Heart right ventricle (tissue), 16 donors: ENCODE results near the gene IL36G. TPM values are rescaled to one million over a fixed set of nuclear protein-coding genes. Genes with fewer than 3 reads are reported as not detected.

Source experiments
- ATAC-seq, 8 donors: fragments of 200-7000 bp; cut with Tn5 transposase; one replicate each; pipeline ENCODE4 v1.9.1; 2020; ENCODE audit warnings: mild to moderate bottlenecking in 8 of 8, moderate library complexity in 8 of 8, moderate number of reproducible peaks in 1 of 8
- DNase-seq, 2 donors: peaks; one replicate each; pipeline ENCODE4 v3.0.0-alpha.2; 2020
- H3K27ac ChIP-seq, 10 donors: fragments of 200-600 bp; sonication (generic) in 2 of 10; one replicate each; pipeline versions ENCODE4 v1.5.0 to v1.8.0; 2020 to 2022; ENCODE audit warnings: mild to moderate bottlenecking in 3 of 10
- H3K27me3 ChIP-seq, 7 donors: fragments of 200-600 bp; one replicate each; pipeline ENCODE4 v1.8.0; 2021 to 2022; ENCODE audit warnings: mild to moderate bottlenecking in 2 of 7
- H3K36me3 ChIP-seq, 9 donors: fragments of 200-600 bp; sonication (generic) in 1 of 9; one replicate each; pipeline versions ENCODE4 v1.5.0 to v1.8.0; 2020 to 2022; ENCODE audit warnings: mild to moderate bottlenecking in 2 of 9
- H3K4me1 ChIP-seq, 9 donors: fragments of 200-600 bp; sonication (generic) in 1 of 9; one replicate each; pipeline versions ENCODE4 v1.5.0 to v1.8.0; 2020 to 2022; ENCODE audit warnings: mild to moderate bottlenecking in 4 of 9
- H3K4me3 ChIP-seq, 10 donors: fragments of 200-600 bp; sonication (generic) in 2 of 10; one replicate each; pipeline versions ENCODE4 v1.5.0 to v1.8.0; 2020 to 2022; ENCODE audit warnings: mild to moderate bottlenecking in 7 of 10, moderate library complexity in 2 of 10
- H3K9me3 ChIP-seq, 11 donors: fragments of 200-600 bp in 10 of 11; sonication (generic) in 2 of 11; one replicate each; pipeline versions ENCODE4 v1.5.0 to v1.8.0; 2013 to 2022; ENCODE audit warnings: mild to moderate bottlenecking in 2 of 11, control low read depth in 1 of 11, moderate library complexity in 1 of 11
- CTCF ChIP-seq, 9 donors: fragments of 200-600 bp; sonication (generic) in 2 of 9; IDR thresholded peaks; one replicate each; pipeline versions ENCODE4 v1.5.0 to v1.8.0; 2021 to 2022; ENCODE audit warnings: antibody characterized with exemption in 9 of 9, mild to moderate bottlenecking in 5 of 9, moderate library complexity in 1 of 9
- WGBS, 2 donors: extraction: QIAGEN DNeasy Blood & Tissue Kit; methylation state at CpG; one replicate each; pipeline ENCODE4 v1.1.7; 2013; ENCODE audit warnings: inconsistent platforms in 1 of 2; 5-methylcytosine and 5-hydroxymethylcytosine counted together
- intact Hi-C, 10 donors: fragments of 100-400 bp; cut with DNase I; formaldehyde crosslinking; loops; one replicate each; pipeline versions ENCODE4 v1.11.1 to v1.14.2; 2022
- polyA plus RNA-seq, 2 donors: library from polyadenylated mRNA; stranded (reverse); fragments of 200-250 nt; gene quantifications; one replicate each; pipeline ENCODE4 v1.2.3, GENCODE V29; 2013
- total RNA-seq, 10 donors: library from RNA; stranded (reverse); fragmentation: NEBNext Ultra II Directional in 3 of 10; extraction: Animal tissue kit (Norgen Biotek cat#: 25700) in 3 of 10; gene quantifications; one replicate each; pipeline versions ENCODE4 v1.2.1 to v1.2.4, GENCODE V29; 2021 to 2023
- donor health status: Arrhythmogenic right ventricular cardiomyopathy.
- donor health status: ischemic (EF 13 %, LVEDD 7.1; RV severe dilation, severe dysfunction).
- donor health status: healthy with polysubstance abuse.
- donor health status: DM: no; HTN: yes; CAD: no.
- donor health status: DM: no; HTN: no; CAD: no.
- donor health status: ischemic (EF 25% LVEDD 6.9; RV normal size, moderate dysfunction).
- donor health status: ischemic (EF 25% LVEDD 5.7; RV mildly dilated, moderate dysfunction).
- donor health status: healthy.
- donor health status: DM: yes; HTN: yes; CAD: no.
- donor health status: Ischemic cardiomyopathy.
- donor health status: ischemic (EF 35%, LVEDD 5.7; RV mildly dilated, moderate dysfunction).
- donor health status: nonischemic (EF 11% LVEDD 7.7; RV severe dilation, severe dysfunction).
- donor health status: DM: yes; HTN: yes; CAD: no.
- donor health status: PGD.
- donor health status: ischemic (EF 29% LVEDD 5.4; RV normal size, mild dysfunction).
- donor health status: nonischemic (EF 23%, LVEDD 6.1; RV moderate dilation, normal function).

The IL36G gene
- total and polyA plus RNA-seq, 12 donors, result not detected

- TF ChIP-seq CTCF (IDR thresholded peaks at IDR 0.05), result no peak
- Histone ChIP-seq H3K27ac (no peak overlapping the region), H3K9me3 (peaks cover 0 to 34% (median 16%) of the 10 kb centered on the region in 11 donors), H3K4me3 (no peak overlapping the region), H3K27me3 (peaks cover 0 to 29% (median 10%) of the 10 kb centered on the region in 7 donors), H3K36me3 (no peaks in the 10 kb centered on the region), H3K4me1 (no peaks in the 10 kb centered on the region)
- 73 to 91% methylated on average over 1 of the region's 1 CpG for WGBS, 2 donors
- no peak for ATAC-seq
- intact Hi-C loops, result loop anchor here in 6 of 10 donors (5.0 kb wide), 2 partner anchors 193 to 198 kb away; no protein-coding TSS in a partner anchor
- DNase-seq, result no peak
Measured at GRCh38 chr2:112944971-112945370, 32.8 kb upstream of the IL36G start.

- intact Hi-C loops, result no loop called here
- TF ChIP-seq CTCF (IDR thresholded peaks at IDR 0.05), result no peak
- Histone ChIP-seq H3K4me1 (no peaks in the 10 kb centered on the region), H3K36me3 (no peaks in the 10 kb centered on the region), H3K27ac (no peak overlapping the region), H3K9me3 (peaks cover 0 to 34% (median 16%) of the 10 kb centered on the region in 11 donors), H3K27me3 (peaks cover 0 to 35% (median 13%) of the 10 kb centered on the region in 7 donors), H3K4me3 (no peak overlapping the region)
- DNase-seq (no peak), ATAC-seq (no peak)
- 79 to 83% methylated on average over 2 of the region's 2 CpGs for WGBS, 2 donors
Measured at GRCh38 chr2:112946086-112946485, 31.7 kb upstream of the IL36G start.

- WGBS, 2 donors, result 35 to 44% methylated on average over 2 of the region's 2 CpGs
- H3K9me3 ChIP-seq, result peaks cover 0 to 34% (median 16%) of the 10 kb centered on the region in 11 donors
- no peak for ATAC-seq
- TF ChIP-seq CTCF (IDR thresholded peaks at IDR 0.05), result no peak
- H3K4me1 ChIP-seq, result no peaks in the 10 kb centered on the region
- no peak overlapping the region for H3K4me3 ChIP-seq
- intact Hi-C loops, result no loop called here
- H3K27me3 ChIP-seq, result peaks cover 0 to 42% (median 16%) of the 10 kb centered on the region in 7 donors
- H3K27ac ChIP-seq, result no peak overlapping the region
- DNase-seq, result no peak
- H3K36me3 ChIP-seq, result no peaks in the 10 kb centered on the region
Measured at GRCh38 chr2:112947374-112947773, 30.4 kb upstream of the IL36G start.

GRCh38 chr2:112949456-112949855 lies 28.4 kb upstream of the IL36G start:
- Histone ChIP-seq H3K27me3 (peaks cover 0 to 39% (median 10%) of the 10 kb centered on the region in 7 donors), H3K4me3 (no peak overlapping the region), H3K4me1 (no peaks in the 10 kb centered on the region), H3K27ac (no peak overlapping the region), H3K36me3 (no peaks in the 10 kb centered on the region), H3K9me3 (peaks cover 0 to 33% (median 16%) of the 10 kb centered on the region in 11 donors)
- TF ChIP-seq CTCF (IDR thresholded peaks at IDR 0.05), result no peak
- WGBS, 2 donors, result 83 to 84% methylated on average over 8 of the region's 8 CpGs
- ATAC-seq (no peak), DNase-seq (no peak)
- intact Hi-C loops, result no loop called here
